Kidney capillary endothelial cell (primary cell): ENCODE measurements around the gene PODXL.
A peak's percentile ranks its signal among the peaks of the same experiment; 100 is the strongest.
"Not testable (repeated sequence)": the region's sequence is repeated elsewhere in the genome, so short reads cannot be mapped to it uniquely, and the experiment has no call there.

Source experiments
- DNase-seq: peaks from one replicate; pipeline ENCODE4 v3.0.0-alpha.2; 2018; ENCODE audit warnings: low spot score

Gene PODXL

GRCh38 chr7:131536361-131536849 is 20.0 kb downstream of the PODXL start:
- DNase-seq: no peak

DNA sequence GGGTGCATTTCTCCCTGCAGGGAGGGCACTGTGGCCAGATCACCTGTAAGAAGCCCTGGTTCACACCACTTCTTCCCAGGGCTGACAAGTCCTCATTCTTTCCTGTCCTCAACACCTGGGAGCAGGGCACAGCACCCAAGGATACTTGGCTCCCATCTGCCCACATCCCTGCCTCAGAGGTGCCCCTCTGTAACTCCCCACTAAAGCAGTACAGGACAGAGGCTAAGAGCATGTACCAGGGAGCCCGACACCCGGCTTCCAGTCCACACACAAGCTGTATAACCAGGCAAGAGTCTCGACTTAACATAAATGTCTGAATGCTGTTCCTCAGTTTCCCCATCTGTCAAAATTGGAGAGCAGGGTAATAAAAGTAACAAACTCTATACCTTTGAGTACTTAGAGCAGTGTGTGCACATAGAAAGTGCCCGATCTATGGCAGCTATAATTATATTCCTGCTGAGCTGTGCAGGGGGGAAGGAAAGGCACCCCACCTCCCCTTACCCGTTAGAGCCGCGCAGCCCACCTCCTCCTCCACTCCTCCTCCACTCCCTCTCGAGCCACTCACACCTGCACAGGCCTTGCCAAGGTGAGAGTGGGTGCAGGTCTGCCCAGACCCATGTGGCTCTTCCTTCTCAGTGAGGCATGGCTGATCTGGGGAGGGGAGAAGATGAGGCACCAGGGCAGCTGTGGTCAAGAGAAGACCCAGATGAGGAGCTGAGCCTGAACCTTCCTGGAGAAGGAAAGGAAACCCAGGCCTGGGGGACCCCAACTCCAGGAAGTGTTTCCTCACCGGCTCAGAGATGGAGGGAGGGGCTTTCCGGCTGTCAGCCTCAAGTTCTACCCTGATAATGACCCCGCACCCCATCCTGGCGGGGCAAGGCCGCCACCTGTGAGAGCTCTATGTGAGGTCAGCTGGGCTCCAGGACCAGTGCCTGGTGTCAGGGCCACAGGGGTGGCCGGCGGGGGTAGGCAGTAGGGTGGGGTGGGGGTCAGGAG is 22.6 kb downstream of the PODXL start:
- no peak for DNase-seq

- no peak for DNase-seq
These were observed 23.3 kb downstream of the PODXL start for GRCh38 chr7:131533151-131533559.

- no peak for DNase-seq
These were observed 23.8 kb downstream of the PODXL start for GRCh38 chr7:131532570-131533091.

- DNase-seq: no peak
These were observed 26.3 kb downstream of the PODXL start for GRCh38 chr7:131530137-131530536.

DNA sequence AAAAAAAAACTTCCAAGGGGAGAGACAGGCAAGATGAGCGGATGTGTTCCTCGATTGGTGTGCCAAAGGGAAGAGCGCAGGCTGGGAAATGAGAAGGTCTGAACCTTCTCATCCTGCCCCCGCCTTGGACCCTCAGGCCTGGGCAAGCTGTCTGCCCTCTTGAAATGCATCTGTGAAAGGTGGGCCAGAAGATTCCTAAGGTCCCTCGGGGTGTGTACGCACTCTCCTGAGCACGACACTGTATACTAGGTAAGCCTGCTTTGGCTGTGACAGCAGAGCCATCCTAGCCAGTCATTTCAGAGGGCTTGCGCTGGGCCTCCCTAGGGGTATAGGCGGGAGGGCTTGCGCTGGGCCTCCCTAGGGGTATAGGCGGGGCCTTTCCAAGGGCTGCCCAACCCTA is 26.8 kb downstream of the PODXL start:
- DNase-seq: no peak

GRCh38 chr7:131529179-131529578 is 27.2 kb downstream of the PODXL start:
- DNase-seq: no peak

GRCh38 chr7:131527456-131527855 is 29.0 kb downstream of the PODXL start:
- DNase-seq: no peak

DNA sequence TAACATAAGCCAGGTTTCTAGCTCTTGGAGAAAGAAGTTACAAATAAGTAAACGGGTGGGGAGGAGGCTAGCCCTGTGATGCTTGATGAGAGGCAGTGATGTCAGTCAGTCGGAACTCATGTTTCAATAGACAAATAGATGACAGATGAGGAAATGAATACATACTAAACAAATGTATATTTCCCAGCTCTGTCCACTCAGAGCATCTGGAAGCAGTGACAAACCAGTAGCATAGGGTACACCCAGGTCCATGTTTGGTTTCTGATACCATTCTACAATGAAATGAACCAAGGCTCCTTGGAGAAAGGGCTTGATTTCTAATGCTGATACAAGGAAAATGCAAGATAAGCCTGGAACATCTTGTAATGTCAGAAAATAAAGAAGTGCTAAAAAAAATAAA is 30.6 kb downstream of the PODXL start:
- DNase-seq: peak; percentile 76

- no peak for DNase-seq
These were observed 31.7 kb downstream of the PODXL start for GRCh38 chr7:131524703-131525102.

DNA sequence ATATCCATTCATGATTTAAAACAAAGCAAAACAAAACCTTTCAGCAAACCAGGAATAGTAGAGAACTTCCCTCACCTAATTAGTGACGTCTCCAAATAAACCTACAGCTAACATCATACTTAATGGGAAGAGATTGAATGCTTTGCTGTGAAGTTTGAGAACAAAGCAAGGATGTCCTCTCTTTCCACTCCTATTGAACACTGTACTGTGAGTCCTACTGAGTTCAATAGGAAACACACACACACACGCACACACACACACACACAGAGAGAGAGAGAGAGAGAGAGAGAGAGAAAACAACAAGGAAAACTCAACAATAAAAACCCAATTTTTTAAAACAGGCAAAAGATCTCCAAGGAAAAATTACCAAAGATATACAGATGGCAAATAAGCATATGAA is 32.3 kb downstream of the PODXL start:
- DNase-seq: no peak

GRCh38 chr7:131522325-131522930 is 34.0 kb downstream of the PODXL start:
- no peak for DNase-seq

DNA sequence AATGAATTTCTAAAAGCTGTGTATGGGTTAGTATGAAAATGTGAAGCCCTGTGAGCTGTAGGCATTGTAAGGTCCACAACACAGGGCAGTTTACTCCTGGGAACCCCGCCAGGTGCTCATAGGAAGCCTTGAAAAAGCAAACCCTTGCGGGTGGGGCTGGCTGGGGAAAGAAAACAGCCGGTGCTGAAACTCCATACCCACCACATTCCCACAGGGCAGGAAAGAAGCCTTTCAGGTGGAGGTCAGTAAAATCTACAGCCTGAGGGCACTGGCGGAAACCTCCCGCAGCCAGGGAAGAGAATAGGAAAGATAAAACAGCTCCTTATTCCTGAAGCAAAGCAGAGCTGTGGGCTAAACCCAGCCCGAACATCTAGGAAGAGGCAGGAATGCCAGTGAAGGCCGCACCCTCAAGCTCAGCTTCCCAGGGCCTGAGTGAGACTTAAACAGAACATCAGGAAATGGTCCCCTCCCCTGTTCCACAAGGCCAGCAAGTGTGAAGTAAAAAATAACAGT is 34.7 kb downstream of the PODXL start:
- DNase-seq: no peak

DNA sequence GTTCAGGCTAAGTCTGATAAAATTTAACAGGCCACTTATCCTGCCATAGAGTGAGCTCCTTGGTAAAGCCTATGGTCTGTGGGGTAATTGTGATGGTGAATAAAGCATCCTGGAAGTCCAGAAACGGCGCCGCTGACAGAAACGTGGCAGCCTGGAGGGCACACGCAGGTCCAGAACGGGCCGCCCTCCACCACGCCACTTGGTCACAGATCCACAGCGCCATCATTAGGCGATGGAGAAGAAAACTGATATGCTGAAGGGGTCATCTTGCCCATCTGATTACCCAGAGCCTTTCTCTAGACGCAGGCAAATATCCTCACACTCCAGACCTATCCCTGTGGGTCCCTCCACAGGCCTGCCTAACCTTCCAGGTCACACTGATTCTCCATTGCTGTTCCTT is 37.8 kb downstream of the PODXL start:
- DNase-seq: no peak

DNA sequence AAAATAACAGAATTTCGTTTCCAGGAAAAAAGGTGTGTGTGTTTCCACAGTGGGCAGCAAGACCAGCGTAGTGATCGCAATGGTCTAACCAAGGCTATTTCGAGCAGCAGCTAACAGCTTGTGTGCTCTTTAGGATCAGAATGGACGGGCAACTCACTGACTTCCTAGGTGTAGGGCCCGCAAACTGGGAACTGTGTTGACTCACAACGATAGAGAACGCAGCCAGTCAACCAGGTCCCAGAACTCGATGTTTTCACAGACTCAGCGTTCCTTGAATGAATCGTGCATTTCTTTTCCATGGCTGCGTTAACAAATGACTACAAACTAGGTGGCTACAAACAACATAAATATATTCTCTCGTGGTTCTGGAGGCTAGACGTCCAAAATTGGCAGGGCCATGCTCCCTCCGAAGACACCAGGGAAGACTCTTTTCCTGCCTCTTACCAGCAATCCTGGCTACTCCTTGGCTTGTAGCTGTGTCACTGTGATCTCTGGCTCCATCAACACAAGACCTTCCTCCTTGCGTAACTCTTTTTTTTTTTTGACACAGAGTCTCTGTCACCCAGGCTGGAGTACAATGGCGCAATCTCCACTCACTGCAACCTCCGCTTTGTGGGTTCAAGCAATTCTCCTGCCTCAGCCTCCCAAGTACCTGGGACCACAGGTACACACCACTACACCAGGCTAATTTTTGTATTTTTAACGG is 39.1 kb downstream of the PODXL start:
- DNase-seq: no peak

- not testable (repeated sequence) for DNase-seq
These were observed 41.0 kb downstream of the PODXL start for GRCh38 chr7:131515471-131515870.

DNA sequence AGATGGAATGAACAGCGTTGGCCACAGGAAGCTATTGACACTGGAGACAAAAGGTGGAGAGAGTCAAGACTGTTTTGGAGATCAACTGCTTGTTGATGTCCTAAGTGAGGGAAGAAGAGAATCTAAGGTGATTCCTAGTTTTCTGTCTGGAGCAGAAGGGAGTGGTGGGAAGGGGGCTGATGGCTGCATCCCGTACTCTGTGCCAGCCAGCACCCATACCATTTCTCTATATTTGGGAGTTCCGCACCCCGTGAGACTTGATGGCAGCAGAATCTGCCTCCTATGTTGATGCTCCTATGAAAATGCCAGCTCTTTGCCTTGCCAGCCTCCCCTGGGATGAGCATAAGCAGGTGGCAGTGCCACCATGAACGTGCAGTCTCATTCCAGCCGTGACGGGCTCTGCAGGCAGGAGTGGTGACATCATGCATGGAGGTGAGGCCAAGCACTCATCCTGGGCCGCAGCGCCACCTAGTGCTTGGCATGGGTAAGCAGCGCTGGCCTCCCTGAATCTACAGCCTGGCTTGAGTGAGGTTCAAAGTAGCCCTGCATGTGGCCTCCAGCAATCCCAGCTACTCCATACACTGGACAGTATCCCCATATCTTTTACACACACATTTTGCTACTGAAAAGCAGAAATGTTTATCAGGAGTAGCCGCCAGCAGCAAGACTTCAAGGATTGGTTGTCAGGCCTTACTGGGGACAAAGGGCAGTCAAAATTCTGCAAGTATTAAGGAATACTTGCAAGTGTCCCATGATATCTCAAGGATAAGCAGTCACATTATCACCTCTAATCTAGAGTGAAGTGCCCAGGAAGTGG is 43.0 kb downstream of the PODXL start:
- DNase-seq: peak; percentile 80

- DNase-seq: no peak
These were observed 44.5 kb downstream of the PODXL start for GRCh38 chr7:131511774-131512535.

- no peak for DNase-seq
These were observed 45.4 kb downstream of the PODXL start for GRCh38 chr7:131511071-131511470.

- DNase-seq: no peak
These were observed 46.6 kb downstream of the PODXL start for GRCh38 chr7:131509781-131510180.
